WTC11 (cell line): ENCODE results near the gene PGAP6. TPM values are rescaled to one million over a fixed set of nuclear protein-coding genes. Genes with fewer than 3 reads are reported as not detected.

ENCODE experiments used
- ATAC-seq: fragments of 200-7000 bp; cut with Tn5 transposase; 2 replicates; pipeline ENCODE4 v1.10.0; 2021; ENCODE audit warnings: mild to moderate bottlenecking, moderate library complexity
- CTCF ChIA-PET: fragments of 300-600 bp; sonication (Branson Sonifier 250); formaldehyde crosslinking; loops from one replicate; lab custom pipeline; 2021; ENCODE audit warnings: antibody characterized with exemption; lab: Charles Lee
- POLR2A ChIA-PET: fragments of 350-600 bp; sonication (Branson Sonifier 250); formaldehyde crosslinking; loops from one replicate; lab custom pipeline; 2021; ENCODE audit warnings: antibody characterized with exemption; lab: Charles Lee
- DNase-seq: peaks from one replicate; pipeline ENCODE4 v3.0.0; 2021; ENCODE audit warnings: low spot score
- H3K27ac Mint-ChIP-seq: 2 replicates; pipeline ENCODE4 v1.8.0; 2021; ENCODE audit warnings: mixed read lengths
- H3K27me3 Mint-ChIP-seq: 2 replicates; pipeline ENCODE4 v1.8.0; 2021; ENCODE audit warnings: low read depth, mild to moderate bottlenecking, moderate library complexity, mixed read lengths
- H3K36me3 Mint-ChIP-seq: 2 replicates; pipeline ENCODE4 v1.8.0; 2021; ENCODE audit warnings: mixed read lengths
- H3K4me1 Mint-ChIP-seq: 2 replicates; pipeline ENCODE4 v1.8.0; 2022; ENCODE audit warnings: mixed read lengths
- H3K4me3 Mint-ChIP-seq: 2 replicates; pipeline ENCODE4 v1.8.0; 2021; ENCODE audit warnings: mild to moderate bottlenecking, moderate library complexity, mixed read lengths
- H3K9me3 Mint-ChIP-seq: 2 replicates; pipeline ENCODE4 v1.8.0; 2021; ENCODE audit warnings: mixed read lengths
- AFF4 ChIP-seq: sonication (generic); formaldehyde crosslinking; IDR thresholded peaks from 2 replicates; pipeline ENCODE4 v1.8.1; 2023; ENCODE audit warnings: mild to moderate bottlenecking, missing genetic modification reagents, borderline replicate concordance
- ATF1 ChIP-seq: sonication (generic); formaldehyde crosslinking; IDR thresholded peaks from 2 replicates; pipeline ENCODE4 v1.8.1; 2023; ENCODE audit warnings: mild to moderate bottlenecking, moderate library complexity, missing genetic modification reagents
- CREB1 ChIP-seq: sonication (generic); formaldehyde crosslinking; IDR thresholded peaks from 2 replicates; pipeline ENCODE4 v1.8.0; 2023; ENCODE audit warnings: mild to moderate bottlenecking, missing genetic modification reagents
- E2F1 ChIP-seq: sonication (generic); formaldehyde crosslinking; IDR thresholded peaks from 2 replicates; pipeline ENCODE4 v1.8.0; 2022; ENCODE audit warnings: mild to moderate bottlenecking, missing genetic modification reagents
- ERG ChIP-seq: fragments of 250-450 bp; sonication (Bioruptor Pico); IDR thresholded peaks from 2 replicates; pipeline ENCODE4 v1.8.0; 2021; ENCODE audit warnings: mild to moderate bottlenecking
- ESRRA ChIP-seq: sonication (generic); formaldehyde crosslinking; IDR thresholded peaks from 2 replicates; pipeline ENCODE4 v1.8.1; 2022; ENCODE audit warnings: mild to moderate bottlenecking, missing genetic modification reagents, borderline replicate concordance
- FOXK1 ChIP-seq: sonication (generic); formaldehyde crosslinking; IDR thresholded peaks from 2 replicates; pipeline ENCODE4 v1.8.0; 2022; ENCODE audit warnings: mild to moderate bottlenecking, moderate library complexity, missing genetic modification reagents
- FOXP4 ChIP-seq: sonication (generic); formaldehyde crosslinking; IDR thresholded peaks from 2 replicates; pipeline ENCODE4 v1.8.0; 2022; ENCODE audit warnings: mild to moderate bottlenecking, missing genetic modification reagents
- IRF1 ChIP-seq: sonication (generic); formaldehyde crosslinking; IDR thresholded peaks from 2 replicates; pipeline ENCODE4 v1.8.0; 2023; ENCODE audit warnings: missing genetic modification reagents
- JAZF1 ChIP-seq: fragments of 250-450 bp; sonication (Bioruptor Pico); IDR thresholded peaks from 2 replicates; pipeline ENCODE4 v1.9.0; 2021; ENCODE audit warnings: moderate library complexity, mild to moderate bottlenecking, inconsistent platforms
- MLX ChIP-seq: sonication (generic); formaldehyde crosslinking; IDR thresholded peaks from 2 replicates; pipeline ENCODE4 v1.8.1; 2023; ENCODE audit warnings: mild to moderate bottlenecking, missing genetic modification reagents, moderate library complexity
- NR3C1 ChIP-seq: sonication (generic); formaldehyde crosslinking; conservative IDR thresholded peaks from 2 replicates; pipeline ENCODE4 v1.8.1; 2023; ENCODE audit warnings: low read depth, mild to moderate bottlenecking, missing genetic modification reagents
- USF2 ChIP-seq: sonication (generic); formaldehyde crosslinking; IDR thresholded peaks from 2 replicates; pipeline ENCODE4 v1.8.1; 2023; ENCODE audit warnings: mild to moderate bottlenecking, missing genetic modification reagents, moderate library complexity
- total RNA-seq: library from RNA; stranded (reverse); gene quantifications from 3 replicates; pipeline ENCODE4 v1.2.3, GENCODE V29; 2021

The PGAP6 gene
- total RNA-seq, 1 experiment from 2014 or later: 108 TPM

- no peak for TF ChIP-seq AFF4
- no peak for TF ChIP-seq ATF1 (CRISPR knock-in tag)
- no peak for TF ChIP-seq NR3C1
Measured at GRCh38 chr16:324201-324450, 57.7 kb downstream of the PGAP6 start (continued).

- Mint-ChIP-seq H3K9me3 (no peaks in the 10 kb centered on the region), H3K4me1 (peaks cover 30% of the 10 kb centered on the region), H3K4me3 (no peak overlapping the region)
- DNase-seq: no peak
- CTCF ChIA-PET: interaction anchor here (0.8 kb wide), 1 partner anchor 30 kb away, joined by 3 read pairs; the partner anchor contains the start of gene AXIN1
- no peak for TF ChIP-seq ERG (CRISPR knock-in tag)
- TF ChIP-seq IRF1: no peak
- no peak for TF ChIP-seq MLX
- TF ChIP-seq CREB1 (CRISPR knock-in tag): no peak
- TF ChIP-seq USF2: no peak
- TF ChIP-seq JAZF1 (CRISPR knock-in tag): no peak
- TF ChIP-seq FOXP4 (CRISPR knock-in tag): no peak
- TF ChIP-seq ESRRA (CRISPR knock-in tag): no peak
- TF ChIP-seq FOXK1 (CRISPR knock-in tag): no peak
- no peak for TF ChIP-seq E2F1 (CRISPR knock-in tag)
- TF ChIP-seq AFF4: no peak
- TF ChIP-seq, all 79 proteins: peak for 0
- Mint-ChIP-seq H3K36me3 (peaks cover 4% of the 10 kb centered on the region; the same call in 1 of the 2 replicates), H3K27ac (peak overlapping the region; percentile 94), H3K27me3 (no peaks in the 10 kb centered on the region)
- no peak for ATAC-seq
- POLR2A ChIA-PET: interaction anchor here (0.6 kb wide), 2 partner anchors 9 to 189 kb away, joined by 3 to 4 read pairs; no protein-coding TSS in a partner anchor
Measured at GRCh38 chr16:322476-323143, 59.2 kb downstream of the PGAP6 start.
